A549 (cell line): Measurements from ENCODE around the gene ADAR. TPM values are rescaled to one million over a fixed set of nuclear protein-coding genes. Genes with fewer than 3 reads are reported as not detected.

Experiments
- ATAC-seq, 2 experiments: fragments of 200-7000 bp in 1 of 2; fragments of >200 bp in 1 of 2; cut with Nextera tagmentation in 1 of 2; cut with Tn5 transposase in 1 of 2; 3 replicates each; pipeline versions ENCODE4 v1.8.0 to v1.9.1; 2018 to 2020; ENCODE audit warnings: mild to moderate bottlenecking in 1 of 2, moderate library complexity in 1 of 2
- CTCF ChIA-PET: fragments of 300-600 bp; sonication (Branson Sonifier 250); formaldehyde crosslinking; extraction: SDS; loops from one replicate; lab custom pipeline; 2021; ENCODE audit warnings: antibody characterized with exemption, inconsistent platforms; lab: Yijun Ruan, JAX
- POLR2A ChIA-PET: fragments of 350-600 bp; formaldehyde crosslinking; extraction: SDS; loops from one replicate; lab custom pipeline; 2021; ENCODE audit warnings: antibody characterized with exemption, inconsistent platforms; lab: Yijun Ruan, JAX
- DNase-seq, 2 experiments: peaks; one replicate each; pipeline versions ENCODE4 v3.0.0 to v3.0.0-alpha.2; 2011 to 2016; ENCODE audit warnings: low read depth in 1 of 2, low spot score in 1 of 2
- FAIRE-seq: peaks from 2 replicates; lab custom pipeline; 2011; peaks lifted over from hg19 to GRCh38; lab: Jason Lieb, UNC
- H3K27ac ChIP-seq, 2 experiments: fragments of >200 bp; sonication (Bioruptor Twin); formaldehyde crosslinking; 3 replicates each; pipeline ENCODE4 v1.5.1; 2016 to 2017
- H3K4me1 ChIP-seq: fragments of >200 bp; sonication (Bioruptor Twin); formaldehyde crosslinking; 3 replicates; pipeline ENCODE4 v1.6.1; 2016
- H3K4me2 ChIP-seq: fragments of >200 bp; sonication (Bioruptor Twin); formaldehyde crosslinking; 3 replicates; pipeline ENCODE4 v1.6.1; 2016
- H3K4me3 ChIP-seq: fragments of >200 bp; sonication (Bioruptor Twin); formaldehyde crosslinking; 3 replicates; pipeline ENCODE4 v1.5.1; 2016
- H3K9me3 ChIP-seq: fragments of >200 bp; sonication (Bioruptor Twin); formaldehyde crosslinking; 3 replicates; pipeline ENCODE4 v1.6.1; 2016
- EHMT2 ChIP-seq: fragments of 200-600 bp; sonication (generic); IDR thresholded peaks from 2 replicates; pipeline ENCODE4 v1.6.1; 2016; ENCODE audit warnings: antibody characterized with exemption, low read depth, mild to moderate bottlenecking, moderate library complexity
- FOSL2 ChIP-seq, 2 experiments: fragments of 450-650 bp in 1 of 2; fragments of >200 bp in 1 of 2; sonication (Bioruptor Twin) in 1 of 2; formaldehyde crosslinking; IDR thresholded peaks; 2 replicates each; pipeline versions ENCODE4 v1.5.0 to v1.6.1; 2016 to 2020; ENCODE audit warnings: mild to moderate bottlenecking in 1 of 2, moderate library complexity in 1 of 2
- FOXS1 ChIP-seq: fragments of 250-450 bp; sonication (Bioruptor Pico); IDR thresholded peaks from 2 replicates; pipeline ENCODE4 v1.5.0; 2020; ENCODE audit warnings: mild to moderate bottlenecking, moderate library complexity
- HDAC2 ChIP-seq: fragments of 200-600 bp; sonication (generic); IDR thresholded peaks from 2 replicates; pipeline ENCODE4 v1.6.1; 2016
- HEYL ChIP-seq: fragments of 250-450 bp; sonication (Bioruptor Pico); IDR thresholded peaks from 2 replicates; pipeline ENCODE4 v1.8.0; 2021; ENCODE audit warnings: mild to moderate bottlenecking, moderate library complexity
- HOXB13 ChIP-seq: fragments of 250-450 bp; sonication (Bioruptor Pico); IDR thresholded peaks from 2 replicates; pipeline ENCODE4 v1.5.0; 2020; ENCODE audit warnings: low read depth, mild to moderate bottlenecking, moderate library complexity
- HOXB5 ChIP-seq: fragments of 250-450 bp; sonication (Bioruptor Pico); IDR thresholded peaks from 2 replicates; pipeline ENCODE4 v1.5.0; 2020; ENCODE audit warnings: mild to moderate bottlenecking, moderate library complexity
- JUNB ChIP-seq: fragments of >200 bp; sonication (Bioruptor Twin); formaldehyde crosslinking; IDR thresholded peaks from 2 replicates; pipeline ENCODE4 v1.6.1; 2016
- KDM5A ChIP-seq: fragments of 200-600 bp; sonication (generic); IDR thresholded peaks from 2 replicates; pipeline ENCODE4 v1.6.1; 2016; ENCODE audit warnings: antibody characterized with exemption, mild to moderate bottlenecking
- MAZ ChIP-seq: fragments of 150-350 bp; IDR thresholded peaks from 2 replicates; pipeline ENCODE4 v1.6.1; 2014; ENCODE audit warnings: antibody characterized with exemption, low read depth, low read length, borderline replicate concordance
- NFE2L2 ChIP-seq: fragments of 150-350 bp; conservative IDR thresholded peaks from 2 replicates; pipeline ENCODE4 v1.6.1; 2014; ENCODE audit warnings: low read length
- NPAS2 ChIP-seq: fragments of 250-450 bp; sonication (Bioruptor Pico); IDR thresholded peaks from 2 replicates; pipeline ENCODE4 v1.8.0; 2022; ENCODE audit warnings: mild to moderate bottlenecking, moderate library complexity, borderline replicate concordance
- NR3C1 ChIP-seq: fragments of >200 bp; sonication (Bioruptor Twin); formaldehyde crosslinking; IDR thresholded peaks from 3 replicates; pipeline ENCODE4 v1.6.1; 2017
- POLR2AphosphoS2 ChIP-seq: conservative IDR thresholded peaks from 2 replicates; pipeline ENCODE4 v1.6.1; 2012; ENCODE audit warnings: low read length, improper control_type of control experiment, inconsistent platforms
- SMC3 ChIP-seq: fragments of >200 bp; sonication (Bioruptor Twin); formaldehyde crosslinking; IDR thresholded peaks from 3 replicates; pipeline ENCODE4 v1.6.1; 2018; ENCODE audit warnings: inconsistent platforms
- SREBF2 ChIP-seq: fragments of 450-650 bp; IDR thresholded peaks from 2 replicates; pipeline ENCODE4 v1.6.1; 2014; ENCODE audit warnings: mild to moderate bottlenecking, moderate library complexity
- TP53 ChIP-seq: fragments of 250-450 bp; sonication (Bioruptor Pico); IDR thresholded peaks from 2 replicates; pipeline ENCODE4 v1.5.0; 2021; ENCODE audit warnings: mild to moderate bottlenecking, moderate library complexity
- ZSCAN20 ChIP-seq: fragments of 250-450 bp; sonication (Bioruptor Pico); IDR thresholded peaks from 2 replicates; pipeline ENCODE4 v1.8.0; 2022; ENCODE audit warnings: mild to moderate bottlenecking, moderate library complexity
- WGBS: methylation state at CpG from one replicate; pipeline ENCODE4 v1.1.6; 2017; ENCODE audit errors: missing lambda C conversion rate; 5-methylcytosine and 5-hydroxymethylcytosine counted together
- polyA plus RNA-seq, 4 experiments: library from polyadenylated mRNA; depleted of rRNA in 3 of 4; stranded (reverse); fragments of >200 nt; fragmentation: RNase III in 1 of 4; extraction: RNeasy Plus Mini Kit Qiagen cat#74134 plus additional on column Dnase treatment in 1 of 4; gene quantifications; 2 replicates in 3 of 4; 3 replicates in 1 of 4; pipeline ENCODE4 v1.2.3, GENCODE V29; 2011 to 2017
- TF ChIP-seq, protein P1 (sequence below): IDR thresholded peaks from 2 replicates; pipeline ENCODE4 v1.6.1; 2012
- TF ChIP-seq, protein P2 (sequence below): fragments of 200-600 bp; sonication (generic); IDR thresholded peaks from 2 replicates; pipeline ENCODE4 v1.6.1; 2016; ENCODE audit warnings: antibody characterized with exemption, mild to moderate bottlenecking, moderate library complexity

ADAR gene
- polyA plus RNA-seq, 2 of the 4 experiments (the other 2 are of a cell fraction): 71.7 to 170 TPM

DNA sequence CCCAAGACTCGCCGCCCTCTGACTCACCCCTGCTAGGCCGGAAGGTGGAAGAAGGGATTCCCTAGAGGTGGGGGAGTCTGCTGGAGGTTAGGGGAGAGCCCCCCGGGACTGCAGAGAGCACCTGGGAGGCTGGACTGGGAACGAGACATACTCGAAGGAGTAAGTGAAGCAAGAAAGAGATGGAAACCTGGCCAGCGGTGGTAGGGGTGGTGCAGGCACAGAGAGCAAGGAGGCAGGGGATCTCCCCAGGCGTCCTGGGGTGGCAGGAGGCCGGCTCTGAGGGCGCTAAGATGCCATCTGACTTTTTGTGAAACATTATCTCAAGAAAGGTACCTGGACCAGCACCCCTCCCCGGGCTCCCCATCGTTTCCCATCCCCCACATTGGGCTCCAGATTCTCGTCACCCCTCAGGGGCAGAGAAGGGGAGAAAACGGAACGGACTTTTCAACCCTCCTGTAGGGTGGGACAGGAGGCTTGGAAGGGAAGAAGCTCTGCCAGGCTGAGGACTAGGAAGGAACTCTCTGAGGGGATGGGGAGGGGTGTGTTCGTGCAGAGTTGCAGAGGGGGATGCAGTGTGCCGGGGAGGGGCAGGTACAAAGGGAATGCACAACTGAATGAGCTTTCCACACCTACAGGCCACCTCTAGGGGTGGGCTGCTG lies 39.7 kb downstream of the ADAR start:
- no peak overlapping the region for H3K27ac ChIP-seq
- no peak for TF ChIP-seq HEYL (CRISPR knock-in tag)
- TF ChIP-seq ZSCAN20 (CRISPR knock-in tag): no peak
- no peak for TF ChIP-seq TP53 (CRISPR knock-in tag)
- TF ChIP-seq NPAS2: no peak
- no peak for TF ChIP-seq FOSL2 (IDR thresholded peaks at IDR 0.05)
- 0 out of 2 replicates have a peak, but pooled peaks have one; percentile 1 for TF ChIP-seq FOSL2 (CRISPR knock-in tag; IDR thresholded peaks at IDR 0.05)
- TF ChIP-seq SMC3: no peak
- no peak for TF ChIP-seq MAZ
- TF ChIP-seq, protein P1, sequence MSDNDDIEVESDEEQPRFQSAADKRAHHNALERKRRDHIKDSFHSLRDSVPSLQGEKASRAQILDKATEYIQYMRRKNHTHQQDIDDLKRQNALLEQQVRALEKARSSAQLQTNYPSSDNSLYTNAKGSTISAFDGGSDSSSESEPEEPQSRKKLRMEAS: no peak
- TF ChIP-seq NFE2L2: no peak
- DNase-seq: no peak
- FAIRE-seq: no peak
- H3K4me3 ChIP-seq: peak overlapping the region; percentile 37
- CTCF ChIA-PET: interaction anchor here (1.4 to 2.6 kb wide), 6 partner anchors 9 to 310 kb away, joined by 3 to 15 read pairs (median 5); no protein-coding TSS in a partner anchor
- WGBS: 11% methylated on average over 15 of the region's 17 CpGs
- POLR2A ChIA-PET: interaction anchor here (0.5 to 1.4 kb wide), 4 partner anchors 9 to 40 kb away, joined by 3 to 6 read pairs (median 6); partner anchors contain the start of gene ADAR
- no peaks in the 10 kb centered on the region for H3K9me3 ChIP-seq
- H3K4me2 ChIP-seq: peak overlapping the region; percentile 87
- H3K4me1 ChIP-seq: 0 out of 3 replicates have a peak, but pooled peaks cover 4% of the 10 kb centered on the region
- ATAC-seq: peak; percentile 9 to 17; a peak in 3 of 6 replicates

DNA sequence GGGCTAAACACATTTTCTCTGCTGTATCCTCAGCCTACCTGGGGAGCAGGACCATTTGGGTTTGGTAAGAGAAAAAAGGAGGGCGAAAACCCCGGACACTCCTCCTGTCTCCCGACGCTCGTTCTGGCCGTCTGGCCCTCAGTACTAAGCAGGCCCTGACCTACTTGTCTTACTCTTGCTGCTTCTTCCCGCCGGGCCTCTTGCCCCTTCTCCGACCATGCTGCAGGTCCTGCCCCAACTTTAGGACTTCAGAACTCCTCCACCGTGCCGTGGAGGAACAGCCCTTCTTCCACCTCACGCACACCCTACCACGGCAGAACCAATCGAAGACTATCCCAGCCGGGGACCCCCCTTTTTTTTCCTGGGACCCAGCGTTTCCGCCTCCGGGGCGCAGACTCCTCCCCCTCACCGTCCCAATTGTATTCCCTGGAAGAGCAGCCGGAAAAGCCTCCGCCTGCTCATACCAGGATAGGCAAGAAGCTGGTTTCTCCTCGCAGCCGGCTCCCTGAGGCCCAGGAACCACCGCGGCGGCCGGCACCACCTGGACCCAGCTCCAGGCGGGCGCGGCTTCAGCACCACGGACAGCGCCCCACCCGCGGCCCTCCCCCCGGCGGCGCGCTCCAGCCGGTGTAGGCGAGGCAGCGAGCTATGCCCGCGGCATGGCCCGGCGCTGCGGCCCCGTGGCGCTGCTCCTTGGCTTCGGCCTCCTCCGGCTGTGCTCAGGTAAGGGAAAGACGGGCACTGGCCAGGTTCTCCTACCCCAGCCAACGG lies 40.4 kb downstream of the ADAR start, which contains the start of gene CHRNB2:
Gene CHRNB2 (plus strand): TSS at position 393 of the 771 bp plus-strand sequence. CDS start 267 bp downstream, at position 660.
- peak within 1 kb of the TSS; percentile 37 for H3K4me3 ChIP-seq
- POLR2A ChIA-PET: interaction anchor here (0.5 to 1.4 kb wide), 4 partner anchors 8 to 41 kb away, joined by 3 to 6 read pairs (median 6); partner anchors contain the start of gene ADAR
- CTCF ChIA-PET: interaction anchor here (0.7 to 2.6 kb wide), 8 partner anchors 8 to 311 kb away, joined by 3 to 15 read pairs (median 4); no protein-coding TSS in a partner anchor
- peak; percentile 22 to 69 for DNase-seq
- no peak within 1 kb of the TSS for H3K27ac ChIP-seq
- TF ChIP-seq, protein P2, sequence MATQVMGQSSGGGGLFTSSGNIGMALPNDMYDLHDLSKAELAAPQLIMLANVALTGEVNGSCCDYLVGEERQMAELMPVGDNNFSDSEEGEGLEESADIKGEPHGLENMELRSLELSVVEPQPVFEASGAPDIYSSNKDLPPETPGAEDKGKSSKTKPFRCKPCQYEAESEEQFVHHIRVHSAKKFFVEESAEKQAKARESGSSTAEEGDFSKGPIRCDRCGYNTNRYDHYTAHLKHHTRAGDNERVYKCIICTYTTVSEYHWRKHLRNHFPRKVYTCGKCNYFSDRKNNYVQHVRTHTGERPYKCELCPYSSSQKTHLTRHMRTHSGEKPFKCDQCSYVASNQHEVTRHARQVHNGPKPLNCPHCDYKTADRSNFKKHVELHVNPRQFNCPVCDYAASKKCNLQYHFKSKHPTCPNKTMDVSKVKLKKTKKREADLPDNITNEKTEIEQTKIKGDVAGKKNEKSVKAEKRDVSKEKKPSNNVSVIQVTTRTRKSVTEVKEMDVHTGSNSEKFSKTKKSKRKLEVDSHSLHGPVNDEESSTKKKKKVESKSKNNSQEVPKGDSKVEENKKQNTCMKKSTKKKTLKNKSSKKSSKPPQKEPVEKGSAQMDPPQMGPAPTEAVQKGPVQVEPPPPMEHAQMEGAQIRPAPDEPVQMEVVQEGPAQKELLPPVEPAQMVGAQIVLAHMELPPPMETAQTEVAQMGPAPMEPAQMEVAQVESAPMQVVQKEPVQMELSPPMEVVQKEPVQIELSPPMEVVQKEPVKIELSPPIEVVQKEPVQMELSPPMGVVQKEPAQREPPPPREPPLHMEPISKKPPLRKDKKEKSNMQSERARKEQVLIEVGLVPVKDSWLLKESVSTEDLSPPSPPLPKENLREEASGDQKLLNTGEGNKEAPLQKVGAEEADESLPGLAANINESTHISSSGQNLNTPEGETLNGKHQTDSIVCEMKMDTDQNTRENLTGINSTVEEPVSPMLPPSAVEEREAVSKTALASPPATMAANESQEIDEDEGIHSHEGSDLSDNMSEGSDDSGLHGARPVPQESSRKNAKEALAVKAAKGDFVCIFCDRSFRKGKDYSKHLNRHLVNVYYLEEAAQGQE: peak; percentile 99
- no peak for TF ChIP-seq SREBF2
- peak; percentile 75; the same call in 1 of the 2 replicates for TF ChIP-seq HOXB13 (CRISPR knock-in tag)
- no peak for TF ChIP-seq FOSL2 (IDR thresholded peaks at IDR 0.05)
- 0 out of 2 replicates have a peak, but pooled peaks have one; percentile 17 for TF ChIP-seq FOSL2 (CRISPR knock-in tag; IDR thresholded peaks at IDR 0.05)
- no peak for TF ChIP-seq KDM5A
- 0 out of 2 replicates have a peak, but pooled peaks have one; percentile 39 for TF ChIP-seq FOXS1 (CRISPR knock-in tag)
- TF ChIP-seq, protein P1: peak; percentile 22; the same call in 1 of the 2 replicates
- no peak for TF ChIP-seq HDAC2
- no peak for TF ChIP-seq NR3C1
- no peak for TF ChIP-seq JUNB
- no peak for TF ChIP-seq SMC3
- TF ChIP-seq HOXB5 (CRISPR knock-in tag): peak; percentile 62; the same call in 1 of the 2 replicates
- no peak for TF ChIP-seq EHMT2
- TF ChIP-seq POLR2AphosphoS2: no peak
- FAIRE-seq: no peak
- peak within 1 kb of the TSS; percentile 87 for H3K4me2 ChIP-seq
- no peaks in the 10 kb centered on the region for H3K9me3 ChIP-seq
- 3% methylated on average over 34 of the region's 53 CpGs for WGBS
- H3K4me1 ChIP-seq: 0 out of 3 replicates have a peak, but pooled peaks cover 4% of the 10 kb centered on the region
- peak; percentile 80 to 92 for ATAC-seq
